ENCODE measurements around the gene VSIR.

Gene VSIR

GRCh38 chr10:71727105-71727737 is 46.1 kb downstream of the VSIR start:
- DNase-seq = no peak

- no peak for DNase-seq
Observed at GRCh38 chr10:71726580-71727104, 46.7 kb downstream of the VSIR start.

GRCh38 chr10:71725998-71726579 is 47.2 kb downstream of the VSIR start:
- DNase-seq = peak; percentile 19

- no peak for DNase-seq
Observed at GRCh38 chr10:71725249-71725648, 48.1 kb downstream of the VSIR start.

GRCh38 chr10:71724539-71724938 is 48.8 kb downstream of the VSIR start:
- no peak for DNase-seq

- DNase-seq = no peak
Observed at GRCh38 chr10:71723311-71723710, 50.0 kb downstream of the VSIR start.

- DNase-seq = no peak
Observed at GRCh38 chr10:71722849-71723248, 50.5 kb downstream of the VSIR start.

GRCh38 chr10:71721313-71721712 is 52.0 kb downstream of the VSIR start:
- DNase-seq = no peak

GRCh38 chr10:71720288-71720687 is 53.0 kb downstream of the VSIR start:
- DNase-seq = no peak

- DNase-seq = no peak
Observed at GRCh38 chr10:71719464-71720201, 53.7 kb downstream of the VSIR start, which contains the start of gene C10orf105. Gene C10orf105, minus strand, starts transcription at chr10:71719778. Its CDS starts 3,441 bp downstream, at chr10:71716337.

GRCh38 chr10:71719042-71719441 is 54.3 kb downstream of the VSIR start:
- no peak for DNase-seq

GRCh38 chr10:71718165-71718698 is 55.1 kb downstream of the VSIR start:
- DNase-seq = no peak

GRCh38 chr10:71717551-71717951 is 55.8 kb downstream of the VSIR start:
- DNase-seq = no peak

GRCh38 chr10:71717056-71717455 is 56.3 kb downstream of the VSIR start:
- no peak for DNase-seq

GRCh38 chr10:71716426-71716825 is 56.9 kb downstream of the VSIR start:
- no peak for DNase-seq

- no peak for DNase-seq
Observed at GRCh38 chr10:71715860-71716259, 57.5 kb downstream of the VSIR start.

GRCh38 chr10:71715026-71715425 is 58.3 kb downstream of the VSIR start:
- DNase-seq = no peak

GRCh38 chr10:71714592-71714991 is 58.7 kb downstream of the VSIR start:
- no peak for DNase-seq

GRCh38 chr10:71714031-71714410 is 59.3 kb downstream of the VSIR start:
- no peak for DNase-seq

- peak; percentile 78 for DNase-seq
Observed at GRCh38 chr10:71713135-71714030, 59.9 kb downstream of the VSIR start.

GRCh38 chr10:71712572-71713134 is 60.7 kb downstream of the VSIR start:
- DNase-seq = no peak

- DNase-seq = no peak
Observed at GRCh38 chr10:71712170-71712569, 61.1 kb downstream of the VSIR start.
